PFSK-1 (cell line): ENCODE data around the gene PLEKHM3.

Source experiments
- POLR2AphosphoS5 ChIP-seq: IDR thresholded peaks from 2 replicates; pipeline ENCODE4 v1.6.1; 2012; ENCODE audit warnings: low read depth, mild to moderate bottlenecking, control low read depth, low read length, moderate library complexity
- REST ChIP-seq, 2 experiments: IDR thresholded peaks; 2 replicates each; pipeline versions ENCODE4 v1.6.1 to v1.8.0; 2011 to 2012; ENCODE audit warnings: low read depth in 2 of 2, low read length in 2 of 2, control low read depth in 1 of 2, inconsistent platforms in 1 of 2, mild to moderate bottlenecking in 1 of 2, moderate library complexity in 1 of 2; ENCODE audit not compliant: insufficient read depth in 1 of 2
- SIN3A ChIP-seq: IDR thresholded peaks from 2 replicates; pipeline ENCODE4 v1.6.1; 2012; ENCODE audit warnings: mild to moderate bottlenecking, low read length, moderate library complexity, borderline replicate concordance; ENCODE audit not compliant: insufficient read depth
- TAF1 ChIP-seq: IDR thresholded peaks from 2 replicates; pipeline ENCODE4 v1.6.1; 2012; ENCODE audit warnings: low read length, control low read depth, borderline replicate concordance; ENCODE audit not compliant: insufficient read depth

- no peak for TF ChIP-seq POLR2AphosphoS5
- no peak for TF ChIP-seq REST (IDR thresholded peaks at IDR 0.05; ENCODE audit: insufficient read depth in 1 of 2, low read depth in 2 of 2, low read length in 2 of 2)
- no peak for TF ChIP-seq TAF1
- TF ChIP-seq SIN3A, result no peak
Measured at GRCh38 chr2:208037564-208038487, 12.5 kb upstream of the PLEKHM3 start.
